NOMO-1 treated with dmso at 0.1 percent for 144 hours (cell line): ENCODE data around the gene COL5A1.

Source experiments
- DNase-seq: peaks from one replicate; lab custom pipeline; 2025; ENCODE audit not compliant: unreplicated experiment; lab: John Stamatoyannopoulos, UW

Gene COL5A1

GRCh38 chr9:134641173-134641989, at the start of gene COL5A1:
Gene COL5A1 (plus strand): TSS chr9:134641803. CDS start chr9:134642188, 385 bp downstream.
- DNase-seq, result peak; percentile 60

DNA sequence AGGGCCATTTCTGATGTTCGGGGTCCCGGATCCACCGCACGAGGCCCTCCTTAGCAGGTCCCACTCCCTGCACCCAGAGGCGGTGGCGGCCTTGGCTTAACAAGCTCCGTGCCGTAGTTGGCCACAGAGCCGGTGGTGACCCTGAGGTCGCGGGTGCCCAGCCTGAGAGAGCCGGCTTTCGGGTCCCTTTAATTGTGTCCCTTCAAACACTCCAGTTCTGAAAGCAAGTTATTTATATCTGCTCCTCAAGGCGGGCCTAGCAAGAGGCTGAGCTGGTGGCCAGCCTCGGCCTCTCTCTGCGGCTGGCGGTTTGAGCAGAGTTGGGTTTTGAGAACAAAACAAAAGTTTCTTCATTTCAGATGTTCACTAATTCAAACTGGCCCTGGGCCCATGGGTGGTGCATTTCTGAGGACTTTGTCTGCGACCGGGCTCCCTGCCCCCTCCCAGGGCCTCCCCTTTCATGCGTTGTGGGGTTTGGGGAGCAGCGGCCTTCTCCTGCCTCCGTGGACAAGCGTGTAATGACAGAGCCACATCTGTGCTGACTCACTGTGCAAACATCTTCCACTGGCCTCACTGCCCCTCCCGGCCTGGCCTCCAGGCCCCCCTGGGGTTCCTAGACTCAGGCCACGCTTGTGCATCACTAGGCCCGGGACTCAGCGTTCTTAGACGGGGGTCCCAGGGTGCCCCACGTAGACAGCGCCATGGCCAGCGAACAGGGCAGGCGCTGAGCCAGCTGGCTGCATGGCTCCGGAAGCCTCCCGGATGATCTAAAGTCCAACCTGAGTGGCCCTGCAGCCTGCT, 49.4 kb upstream of the COL5A1 start:
- DNase-seq, result no peak

GRCh38 chr9:134592819-134593200, 48.8 kb upstream of the COL5A1 start:
- DNase-seq, result no peak

DNA sequence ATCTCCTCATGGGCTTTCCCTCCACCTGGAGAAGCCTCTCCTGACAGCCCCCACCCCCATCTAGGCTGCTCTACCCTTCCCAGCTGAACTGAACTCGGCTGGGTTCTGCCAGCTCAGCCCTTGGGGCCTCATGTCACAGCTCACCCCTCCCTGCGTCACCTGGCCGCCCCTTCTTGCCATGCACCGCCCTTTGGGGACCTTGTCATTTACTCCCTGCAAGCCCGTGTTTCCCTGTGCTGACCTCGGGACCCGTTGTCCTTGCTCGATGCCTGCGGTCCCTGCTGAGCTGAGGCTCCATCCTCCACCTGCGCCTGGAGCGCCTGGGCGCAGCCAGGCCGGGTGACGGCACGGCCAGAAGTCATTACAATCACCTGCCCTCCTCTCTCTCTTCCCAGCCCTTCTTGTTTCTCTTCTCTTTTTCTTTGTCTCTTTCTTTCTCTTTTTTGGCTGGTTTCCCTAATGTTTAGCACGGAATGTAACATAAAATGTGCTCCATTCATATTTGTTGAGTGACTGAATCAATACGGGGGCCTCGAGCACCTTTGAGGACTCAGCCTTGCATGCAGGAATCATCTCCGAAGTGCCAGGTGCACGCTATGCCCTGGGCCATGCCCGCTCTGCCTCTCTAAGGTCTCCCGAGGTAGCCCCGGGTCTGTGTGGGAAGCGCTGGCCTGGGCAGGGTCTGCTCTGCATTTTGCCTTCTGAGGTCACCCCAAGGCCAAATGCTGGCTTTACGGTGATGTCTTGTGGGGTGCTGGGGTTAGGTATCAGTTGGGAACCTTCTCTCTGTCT, 48.1 kb upstream of the COL5A1 start:
- no peak for DNase-seq

- DNase-seq, result no peak
Observed at GRCh38 chr9:134594078-134594941, 47.3 kb upstream of the COL5A1 start.

DNA sequence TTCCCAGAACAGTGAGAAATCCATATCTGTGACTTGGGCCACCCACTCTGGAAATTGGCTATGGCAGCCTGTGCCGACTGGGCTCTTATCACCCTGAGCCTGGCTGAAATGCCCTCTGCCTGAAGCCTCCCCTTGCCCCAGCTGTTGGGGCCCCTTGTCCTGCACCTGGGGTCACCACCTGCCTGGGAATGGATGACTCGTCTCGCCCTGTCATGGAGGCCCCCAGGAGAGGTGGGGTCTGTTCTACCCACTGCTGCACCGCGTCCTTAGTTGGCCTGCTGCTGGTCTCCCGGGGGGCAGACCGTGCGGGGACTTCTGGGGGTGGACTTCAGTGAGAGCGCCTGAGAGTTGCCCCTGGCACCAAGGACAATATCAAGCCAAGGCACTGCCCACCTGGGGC, 46.6 kb upstream of the COL5A1 start:
- DNase-seq, result no peak

DNA sequence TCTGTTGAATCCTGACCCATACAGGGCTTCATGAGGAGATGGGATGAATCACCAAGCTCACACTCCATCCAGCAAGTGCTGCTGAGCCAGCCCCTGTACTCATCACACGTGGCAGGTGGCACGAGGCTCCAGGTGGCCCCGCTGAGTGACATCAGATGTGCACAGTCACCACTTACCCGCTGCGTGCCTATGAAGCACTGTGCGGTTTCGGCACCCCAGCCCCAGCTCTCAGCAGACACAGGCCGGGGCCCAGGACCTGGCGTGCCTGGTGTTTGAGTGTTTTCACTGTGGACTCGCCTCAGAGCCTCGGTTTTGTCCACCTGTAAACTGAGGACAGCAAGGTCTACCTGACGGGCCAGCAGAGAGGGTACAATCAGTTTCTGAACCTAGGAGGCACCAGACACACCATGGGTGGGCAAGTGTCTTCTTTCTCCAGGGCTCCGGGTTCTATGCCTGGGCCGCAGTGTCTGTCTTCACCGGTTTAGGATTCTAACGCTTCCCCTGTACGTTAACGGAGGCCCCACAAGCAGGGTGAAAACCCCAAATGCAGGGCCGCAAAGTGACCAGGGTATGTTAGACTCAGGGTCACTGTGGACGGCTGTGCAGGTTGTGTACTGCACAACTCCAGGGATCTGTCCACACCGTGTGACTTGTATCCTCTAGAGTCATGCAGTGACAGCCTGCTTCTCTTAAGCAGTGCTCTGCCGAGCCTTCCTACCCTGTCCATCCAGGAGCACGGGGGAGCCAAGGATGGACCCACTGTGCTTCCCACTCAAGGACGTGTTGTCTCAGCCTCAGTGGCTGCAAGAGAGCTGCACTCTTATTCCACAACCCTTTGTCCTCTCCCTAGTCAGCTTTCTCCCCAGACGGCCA, 44.3 kb upstream of the COL5A1 start:
- no peak for DNase-seq

DNA sequence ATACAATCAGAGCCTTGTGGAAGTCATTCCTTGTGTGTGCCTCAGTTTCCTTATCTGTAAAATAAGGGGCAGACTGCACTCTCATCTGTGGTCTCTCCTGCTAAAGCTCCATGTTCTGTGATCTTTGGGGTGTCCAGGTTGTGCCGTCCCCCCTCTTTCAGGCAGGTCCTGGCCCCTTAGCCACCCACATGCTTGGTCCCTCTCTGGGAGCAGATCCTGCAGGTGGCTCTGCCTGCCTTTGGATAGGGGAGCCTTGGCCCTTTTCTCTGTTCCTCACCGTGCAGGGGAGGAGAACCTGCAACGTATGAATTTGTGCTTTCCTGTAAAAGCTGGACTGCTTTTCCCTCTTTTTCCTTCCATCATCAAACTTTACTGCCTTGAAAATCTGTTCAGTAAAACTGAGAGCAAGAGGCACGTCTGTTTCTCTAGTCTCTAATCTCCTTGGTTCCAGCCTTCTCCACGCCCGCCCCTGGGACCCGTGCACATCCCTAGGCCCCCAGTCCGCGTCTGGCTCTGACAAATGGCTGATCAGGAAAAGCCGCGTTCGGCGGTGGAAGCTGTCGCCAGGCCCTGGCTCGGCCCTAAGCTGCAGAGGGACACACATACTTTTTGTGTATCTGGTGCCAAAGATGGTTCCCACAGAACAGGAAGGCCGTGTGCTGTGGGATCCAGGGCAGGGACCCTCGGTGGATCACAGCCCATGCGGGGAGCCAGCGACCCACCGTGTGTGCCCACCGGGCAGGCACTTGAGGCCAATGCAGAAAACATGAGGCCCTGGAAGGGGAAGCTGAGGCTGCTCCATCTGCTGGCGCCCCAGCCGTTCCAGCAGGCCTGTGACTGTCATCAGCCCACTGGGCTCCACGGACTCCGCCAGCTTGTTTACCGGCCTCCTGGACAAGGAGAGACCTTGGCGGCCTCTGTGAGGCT, 43.4 kb upstream of the COL5A1 start:
- DNase-seq, result no peak

- no peak for DNase-seq
Observed at GRCh38 chr9:134598884-134599245, 42.7 kb upstream of the COL5A1 start.

DNA sequence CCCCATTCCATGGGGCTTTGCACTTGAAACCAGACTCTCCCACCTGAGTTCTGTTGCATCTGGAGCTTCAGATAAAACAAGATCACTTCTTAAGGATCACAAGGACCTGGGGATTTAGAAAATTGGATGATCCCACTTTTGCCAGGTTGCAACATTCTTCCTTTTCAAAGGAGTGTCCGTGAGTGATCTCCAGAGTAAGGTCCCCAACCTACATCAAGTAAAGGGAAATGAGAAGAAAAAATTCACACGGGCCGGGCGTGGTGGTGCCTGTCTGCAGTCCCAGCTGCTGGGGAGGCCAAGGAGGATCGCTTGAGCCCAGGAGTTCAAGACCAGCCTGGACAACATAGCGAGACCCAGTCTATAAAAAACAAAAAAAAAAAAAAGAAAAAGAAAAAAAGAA, 41.2 kb upstream of the COL5A1 start:
- no peak for DNase-seq

DNA sequence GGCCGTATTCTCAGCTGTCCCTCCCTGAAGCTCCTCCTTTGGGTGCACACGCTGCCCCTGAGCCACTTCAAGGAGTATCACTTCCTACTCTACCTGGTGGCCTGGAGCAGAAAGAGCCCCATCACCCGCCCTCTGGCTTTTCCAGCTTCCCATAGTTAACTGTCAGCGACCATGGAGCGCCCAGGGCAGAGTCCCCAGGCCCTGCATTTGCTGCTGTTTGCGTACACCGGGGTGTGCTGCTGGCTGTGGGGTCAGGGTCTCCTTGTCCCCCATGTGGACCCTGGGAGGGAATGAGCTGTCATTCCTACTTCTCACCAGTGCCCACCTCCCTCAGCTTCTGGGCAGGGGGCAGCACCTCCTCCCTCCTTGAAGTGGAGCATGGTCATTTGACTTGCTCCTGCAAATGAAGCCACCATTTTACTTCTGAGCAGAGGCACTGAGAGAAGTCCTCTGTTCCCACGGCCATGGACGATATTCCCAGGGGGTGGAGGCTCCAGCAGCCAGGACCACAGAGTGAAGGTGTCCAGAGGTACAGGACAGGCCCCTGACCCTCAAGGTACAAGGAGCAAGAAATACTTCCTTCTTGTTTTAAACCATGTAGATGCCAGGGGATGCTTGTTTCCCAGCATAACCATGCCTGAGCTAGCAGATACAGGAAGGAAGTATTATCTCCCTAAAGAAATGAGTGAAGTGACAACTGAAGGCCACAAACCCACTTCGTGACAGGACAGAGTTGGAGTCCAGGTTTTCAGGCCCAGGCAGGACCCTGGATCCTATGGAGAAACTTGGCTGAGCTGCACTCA, 40.6 kb upstream of the COL5A1 start:
- no peak for DNase-seq

- no peak for DNase-seq
Observed at GRCh38 chr9:134601764-134602163, 39.8 kb upstream of the COL5A1 start.

- no peak for DNase-seq
Observed at GRCh38 chr9:134602547-134603362, 38.8 kb upstream of the COL5A1 start.

- no peak for DNase-seq
Observed at GRCh38 chr9:134604834-134605233, 36.8 kb upstream of the COL5A1 start.

DNA sequence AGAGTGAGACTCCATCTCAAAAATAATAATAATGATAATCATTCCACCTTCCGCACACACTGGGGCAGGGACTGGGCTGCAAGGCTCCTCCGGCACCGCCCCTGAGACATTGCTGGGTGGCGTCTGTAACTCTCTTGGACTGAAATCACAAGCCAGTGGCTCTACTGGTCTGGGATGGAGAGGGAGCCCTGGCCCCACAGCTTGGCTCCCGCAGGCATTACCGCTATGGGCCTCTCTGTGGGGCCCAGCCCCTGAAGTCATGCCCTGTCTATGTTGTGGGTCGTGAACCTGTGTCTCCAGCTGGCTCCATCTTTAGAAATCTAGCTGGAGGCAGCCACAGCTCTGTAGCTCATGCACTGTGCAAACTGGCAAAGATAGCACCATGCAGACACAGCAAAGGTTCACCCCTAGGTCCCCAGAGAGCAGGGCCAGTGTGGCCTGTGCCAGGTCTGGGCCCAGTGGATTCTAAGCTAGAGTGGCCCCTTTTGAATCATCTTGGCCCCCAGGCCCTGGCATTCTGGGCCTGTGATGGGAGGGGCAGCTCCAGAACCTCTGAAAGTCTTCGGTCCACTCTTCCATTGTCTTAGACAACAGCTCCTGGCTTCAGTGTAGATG, 36.1 kb upstream of the COL5A1 start:
- no peak for DNase-seq

GRCh38 chr9:134605966-134606357, 35.6 kb upstream of the COL5A1 start:
- DNase-seq, result no peak
